Stimulated activated CD4-positive, alpha-beta T cell treated with anti-CD3 and anti-CD28 coated beads, Interleukin-4, amount 100 ng/mL, for 48 hours (primary cell): Measurements from ENCODE around the gene P2RY8.
A peak's percentile ranks its signal among the peaks of the same experiment; 100 is the strongest.
"Not testable (repeated sequence)": the region's sequence is repeated elsewhere in the genome, so short reads cannot be mapped to it uniquely, and the experiment has no call there.

ENCODE experiments used
- DNase-seq, 2 donors: peaks; one replicate each; pipeline ENCODE4 v3.0.0-alpha.2; 2020; ENCODE audit warnings: low read depth in 2 of 2

P2RY8 gene, protein sequence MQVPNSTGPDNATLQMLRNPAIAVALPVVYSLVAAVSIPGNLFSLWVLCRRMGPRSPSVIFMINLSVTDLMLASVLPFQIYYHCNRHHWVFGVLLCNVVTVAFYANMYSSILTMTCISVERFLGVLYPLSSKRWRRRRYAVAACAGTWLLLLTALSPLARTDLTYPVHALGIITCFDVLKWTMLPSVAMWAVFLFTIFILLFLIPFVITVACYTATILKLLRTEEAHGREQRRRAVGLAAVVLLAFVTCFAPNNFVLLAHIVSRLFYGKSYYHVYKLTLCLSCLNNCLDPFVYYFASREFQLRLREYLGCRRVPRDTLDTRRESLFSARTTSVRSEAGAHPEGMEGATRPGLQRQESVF

DNA sequence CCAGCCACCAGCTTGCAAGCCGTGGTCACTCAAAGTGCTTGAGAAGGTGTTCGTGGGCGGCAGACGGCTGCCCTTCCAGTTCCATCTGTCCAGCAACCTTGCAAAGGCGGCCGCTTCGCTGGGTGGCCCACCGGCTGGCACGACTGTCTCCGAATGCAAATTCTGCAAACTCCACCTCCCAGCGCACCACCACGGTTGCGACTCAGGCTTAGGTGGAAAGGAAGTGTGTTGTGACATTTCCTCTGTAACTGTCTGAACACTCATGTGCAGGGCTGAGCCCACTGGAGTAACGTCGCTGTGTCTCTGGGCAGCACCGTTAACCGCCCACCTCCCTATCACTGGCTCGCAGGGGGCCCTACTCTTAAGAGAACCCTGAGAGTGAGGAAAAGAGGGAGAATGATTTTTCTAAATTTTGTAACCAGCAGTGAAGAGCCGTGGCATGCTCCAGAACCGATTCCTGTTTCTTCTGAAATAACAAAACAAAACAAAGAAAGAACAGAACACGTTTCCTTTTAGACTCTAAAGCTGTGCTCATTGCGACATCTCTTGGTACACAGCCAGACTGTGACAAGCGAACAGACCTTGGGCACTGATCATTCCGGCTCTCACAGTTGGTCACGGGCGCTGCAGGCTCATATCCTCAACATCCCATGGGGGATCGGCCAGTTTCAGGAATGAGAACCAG, at the start of gene P2RY8:
Gene P2RY8 (minus strand): TSS at position 155 of the 685 bp plus-strand sequence. CDS start 70,627 bp downstream, outside the sequence.
- peak; percentile 65 to 76 for DNase-seq

DNA sequence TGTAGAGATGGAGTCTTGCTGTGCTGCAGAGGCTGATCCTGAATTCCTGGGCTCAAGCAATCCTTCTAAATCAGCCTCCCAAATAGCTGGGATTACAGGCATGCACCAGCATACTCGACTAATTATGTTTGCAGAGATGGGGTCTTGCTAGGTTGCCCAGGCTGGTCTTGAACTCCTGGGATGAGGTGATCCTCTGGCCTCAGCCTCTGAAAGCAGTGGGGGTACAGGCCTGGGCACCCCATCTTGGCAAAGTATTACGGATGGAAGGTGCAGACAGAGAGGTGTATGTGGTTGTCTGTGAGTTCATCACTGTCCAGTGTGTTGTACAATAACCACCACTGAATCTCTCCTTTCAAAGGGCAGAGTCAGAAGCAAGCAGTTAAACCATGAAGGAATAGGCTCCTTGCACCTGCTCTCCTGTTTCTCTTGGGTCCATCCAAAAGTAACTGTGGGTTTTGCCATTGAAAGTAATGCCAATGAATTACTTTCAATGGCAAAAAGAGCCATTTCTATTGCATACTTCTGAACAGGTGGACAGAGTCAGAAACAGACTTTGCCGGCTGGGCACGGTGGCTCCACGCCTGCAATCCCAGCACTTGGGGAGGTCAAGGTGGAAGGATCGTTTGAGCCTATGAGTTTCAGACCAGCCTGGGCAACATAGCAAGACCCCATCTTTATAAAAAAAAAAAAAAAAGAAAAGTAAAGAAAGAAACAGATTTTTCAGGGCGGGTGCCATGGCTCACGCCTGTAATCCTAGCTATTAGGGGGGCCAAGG, 47.4 kb upstream of the P2RY8 start:
- no peak for DNase-seq

DNA sequence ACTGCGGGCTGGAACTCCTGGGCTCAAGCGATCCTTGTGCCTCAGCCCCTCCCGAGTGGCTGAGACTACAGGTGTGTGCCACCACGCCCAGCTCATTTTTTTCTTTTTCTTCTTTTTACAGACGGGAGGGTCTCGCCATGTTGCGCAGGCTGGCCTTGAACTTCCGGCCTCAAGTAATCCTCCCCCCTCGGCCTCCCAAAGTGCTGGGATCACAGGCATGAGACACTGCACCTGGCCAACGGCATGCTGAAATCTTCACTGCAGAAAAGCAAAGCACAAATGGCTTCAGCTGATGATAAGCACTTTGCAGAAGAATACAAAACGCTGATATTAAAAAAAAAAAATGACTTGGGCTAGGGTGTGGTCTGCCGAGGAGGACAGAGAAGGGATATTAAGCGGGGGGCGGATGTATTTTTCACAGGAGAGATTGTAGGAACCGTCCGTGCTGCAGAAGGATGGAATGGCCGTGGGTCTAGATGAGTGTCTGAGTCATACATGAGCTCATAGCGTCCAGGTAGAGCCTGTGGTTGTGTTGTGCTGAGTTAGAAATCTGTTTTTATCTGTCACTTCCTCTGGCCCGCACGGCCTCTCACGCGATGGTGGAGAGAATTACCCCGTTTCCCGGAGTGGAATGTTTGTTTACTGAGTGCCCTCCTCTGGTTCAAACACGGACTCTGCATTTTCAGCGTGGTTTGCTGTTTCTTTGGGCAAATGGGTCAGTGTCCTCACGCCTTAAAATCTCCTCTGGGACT, 45.9 kb upstream of the P2RY8 start:
- peak; percentile 37 to 56 for DNase-seq

DNA sequence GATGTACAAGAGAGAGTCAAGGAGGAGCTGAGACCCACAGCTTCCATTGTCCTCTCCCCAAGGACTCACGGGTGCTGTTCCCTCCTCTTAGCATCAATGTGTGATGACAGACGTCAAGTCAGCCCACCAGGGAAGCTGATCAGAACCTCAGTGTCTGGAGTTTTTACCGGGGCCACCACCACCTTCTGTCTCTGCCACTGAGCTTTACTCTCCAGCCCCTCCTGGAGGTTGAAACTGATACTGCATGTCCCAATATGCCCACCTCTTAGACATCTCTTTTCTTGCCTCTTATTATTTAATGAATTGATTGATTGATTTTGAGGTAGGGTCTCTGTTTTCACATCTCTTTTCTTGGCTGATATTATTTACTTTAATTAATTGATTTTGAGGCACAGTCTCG, 44.1 kb upstream of the P2RY8 start:
- DNase-seq: peak; percentile 79 to 80

DNA sequence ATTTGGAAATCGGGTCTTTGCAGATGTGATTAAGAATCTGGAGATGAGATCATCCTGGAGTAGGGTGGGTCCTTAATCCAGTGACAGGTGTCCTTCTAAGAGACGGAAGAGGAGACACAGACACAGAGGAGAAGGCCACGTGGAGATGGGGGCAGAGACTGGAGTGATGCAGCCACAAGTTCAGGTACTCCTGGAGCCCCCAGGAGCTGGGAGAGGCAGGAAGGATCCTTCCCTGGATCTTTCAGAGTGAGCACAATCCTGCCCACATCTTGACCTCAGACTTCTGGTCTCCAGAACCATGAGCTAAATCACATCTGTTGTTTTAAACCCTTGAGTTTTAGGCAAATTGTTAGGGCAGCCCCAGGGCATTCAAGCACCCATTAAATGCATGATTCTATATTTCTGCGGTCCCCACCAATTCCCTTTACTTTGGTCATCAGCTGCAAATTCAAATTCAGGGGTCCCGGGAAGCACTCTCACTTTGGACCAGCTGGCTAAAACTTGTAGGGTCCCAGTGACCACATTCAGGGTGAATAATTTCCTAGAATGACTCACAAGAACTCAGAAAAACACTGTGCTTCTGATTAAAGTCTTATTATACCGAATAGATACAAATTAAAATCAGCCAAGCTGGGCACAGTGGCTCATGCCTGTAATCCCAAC, 41.7 kb upstream of the P2RY8 start:
- DNase-seq: no peak

DNA sequence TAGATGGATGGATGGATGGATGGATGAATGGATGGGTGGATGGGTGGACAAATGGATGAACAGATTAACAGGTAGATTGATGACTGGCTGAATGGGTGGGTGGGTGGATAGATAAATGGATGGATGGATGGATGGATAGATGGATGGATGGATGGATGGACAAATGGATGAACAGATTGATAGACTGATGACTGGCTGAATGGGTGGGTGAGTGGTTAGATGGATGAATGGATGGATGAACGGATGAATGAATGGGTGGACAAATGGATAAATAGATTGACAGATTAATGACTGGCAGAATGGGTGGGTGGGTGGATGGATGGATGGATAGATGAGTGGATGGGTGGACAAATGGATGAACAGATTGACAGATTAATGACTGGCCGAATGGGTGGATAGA, 40.9 kb upstream of the P2RY8 start:
- DNase-seq: no peak

DNA sequence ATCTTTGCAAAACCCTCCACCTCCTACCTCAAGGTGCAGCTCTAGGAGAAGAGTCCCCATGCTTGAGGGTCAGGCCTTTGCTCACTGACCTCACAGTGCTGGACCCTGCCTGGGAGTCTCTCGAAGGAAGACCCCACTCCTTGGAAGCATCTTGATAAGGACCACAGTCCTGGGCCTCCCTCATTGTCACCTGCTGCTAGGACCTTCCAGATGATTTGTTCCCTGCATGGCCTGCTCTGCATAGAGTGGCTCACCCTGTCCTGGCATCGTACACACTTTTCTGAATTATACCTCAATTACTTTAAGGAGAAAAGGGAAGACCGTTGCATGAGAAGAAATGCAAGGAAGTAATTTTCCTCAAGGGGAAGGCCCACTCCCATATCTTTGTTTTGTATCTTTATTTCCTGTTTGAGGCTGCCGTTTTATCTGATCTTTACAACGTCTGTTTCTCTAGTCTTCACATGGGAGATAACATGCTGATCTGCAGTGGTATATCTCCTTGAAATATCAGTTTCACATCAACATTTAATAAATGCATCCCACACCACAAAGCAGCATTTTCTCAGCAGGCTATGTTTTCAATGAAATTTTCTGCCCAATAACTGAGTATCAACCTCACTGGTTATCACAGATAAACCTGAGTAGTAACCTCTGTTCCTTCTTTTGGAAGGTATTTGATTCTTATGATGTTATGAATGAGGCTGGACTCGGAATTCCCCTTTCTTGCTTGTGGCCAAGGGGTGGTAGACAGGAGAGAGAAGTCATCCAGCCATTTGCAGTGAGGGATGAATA, 39.4 kb upstream of the P2RY8 start:
- no peak for DNase-seq

DNA sequence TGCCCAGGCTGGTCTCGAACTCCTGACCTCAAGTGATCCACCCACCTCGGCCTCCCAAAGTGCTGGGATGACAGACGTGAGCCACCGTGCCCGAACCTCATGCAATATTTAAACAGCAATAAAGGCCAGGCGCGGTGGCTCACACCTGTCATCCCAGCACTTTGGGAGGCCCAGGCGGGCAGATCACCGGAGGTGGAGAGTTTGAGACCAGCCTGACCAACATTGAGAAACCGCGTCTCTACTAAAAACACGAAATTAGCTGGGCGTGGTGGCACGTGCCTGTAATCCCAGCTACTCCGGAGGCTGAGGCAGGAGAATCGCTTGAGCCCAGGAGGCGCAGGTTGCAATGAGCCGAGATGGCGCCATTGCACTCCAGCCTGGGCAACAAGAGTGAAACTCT, 37.2 kb upstream of the P2RY8 start:
- DNase-seq: not testable (repeated sequence)

DNA sequence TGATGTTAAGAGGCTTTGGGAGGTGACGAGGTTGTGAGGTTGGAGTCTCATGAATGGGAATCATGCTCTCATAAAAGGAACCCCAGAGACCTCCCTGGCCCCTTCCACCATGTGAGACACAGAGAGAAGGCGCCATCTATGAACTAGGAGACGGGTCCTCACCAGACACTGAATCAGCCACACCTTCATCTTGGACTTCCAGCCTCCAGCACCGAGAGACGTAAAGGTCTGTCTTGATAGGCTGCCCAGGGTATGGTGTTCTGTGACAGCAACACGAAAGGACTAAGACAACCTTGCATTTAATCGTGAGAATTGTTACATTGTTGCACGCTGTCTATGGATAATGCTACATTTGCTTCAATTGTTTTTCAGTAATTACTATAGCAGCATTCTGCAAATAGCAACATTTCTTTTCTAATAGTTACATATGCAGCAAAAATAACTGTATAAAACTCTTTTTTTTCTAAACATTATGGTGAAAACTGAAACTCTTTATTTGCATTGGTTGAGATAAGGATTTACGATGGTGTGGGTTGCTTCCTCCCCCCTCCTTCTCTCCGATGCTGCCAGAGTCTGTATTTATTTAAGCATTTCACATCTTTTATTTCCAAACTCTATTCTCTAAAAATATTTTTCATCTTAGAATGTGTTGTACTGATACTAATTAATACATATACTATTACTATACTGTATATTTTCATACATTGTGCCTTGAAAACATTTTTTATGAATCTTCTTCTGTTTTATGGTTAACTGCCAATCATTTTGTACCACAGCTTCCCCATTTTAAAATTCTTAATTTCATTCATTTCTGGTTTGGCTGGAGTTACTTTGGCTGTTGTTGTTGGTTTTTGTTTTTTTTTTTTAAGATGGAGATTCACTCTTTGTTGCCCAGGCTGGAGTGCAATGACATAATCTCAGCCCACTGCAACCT, 28.0 kb upstream of the P2RY8 start:
- DNase-seq: no peak

DNA sequence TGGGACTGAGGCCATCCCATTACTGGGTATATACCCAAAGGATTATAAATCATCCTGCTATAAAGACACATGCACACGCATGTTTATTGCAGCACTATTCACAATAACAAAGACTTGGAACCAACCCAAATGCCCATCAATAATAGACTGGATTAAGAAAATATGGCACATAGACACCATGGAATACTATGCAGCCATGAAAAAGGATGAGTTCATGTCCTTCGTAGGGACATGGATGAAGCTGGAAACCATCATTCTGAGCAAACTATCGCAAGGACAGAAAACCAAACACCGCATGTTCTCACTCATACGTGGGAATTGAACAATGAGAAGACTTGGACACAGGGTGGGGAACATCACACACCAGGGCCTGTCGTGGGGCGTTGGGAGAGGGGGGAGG, 27.1 kb upstream of the P2RY8 start:
- not testable (repeated sequence) for DNase-seq

DNA sequence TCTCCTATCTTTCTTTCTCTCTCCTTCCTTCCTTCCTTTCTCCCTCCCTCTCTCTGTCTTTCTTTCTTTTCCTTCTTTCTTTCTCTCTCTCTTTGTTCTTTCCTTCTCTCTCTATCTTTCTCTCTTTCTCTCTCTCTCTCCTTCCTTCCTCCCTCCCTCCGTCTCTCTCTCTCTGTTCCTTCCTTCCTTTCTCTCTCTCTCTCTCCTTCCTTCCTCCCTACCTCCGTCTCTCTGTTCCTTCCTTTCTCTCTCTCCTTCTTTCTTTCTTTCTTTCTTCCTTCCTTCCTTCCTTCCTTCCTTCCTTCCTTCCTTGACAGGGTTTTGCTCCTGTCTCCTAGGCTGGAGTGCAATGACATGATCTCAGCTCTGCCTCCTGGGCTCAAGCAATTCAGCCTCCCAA, 24.2 kb upstream of the P2RY8 start:
- no peak for DNase-seq

DNA sequence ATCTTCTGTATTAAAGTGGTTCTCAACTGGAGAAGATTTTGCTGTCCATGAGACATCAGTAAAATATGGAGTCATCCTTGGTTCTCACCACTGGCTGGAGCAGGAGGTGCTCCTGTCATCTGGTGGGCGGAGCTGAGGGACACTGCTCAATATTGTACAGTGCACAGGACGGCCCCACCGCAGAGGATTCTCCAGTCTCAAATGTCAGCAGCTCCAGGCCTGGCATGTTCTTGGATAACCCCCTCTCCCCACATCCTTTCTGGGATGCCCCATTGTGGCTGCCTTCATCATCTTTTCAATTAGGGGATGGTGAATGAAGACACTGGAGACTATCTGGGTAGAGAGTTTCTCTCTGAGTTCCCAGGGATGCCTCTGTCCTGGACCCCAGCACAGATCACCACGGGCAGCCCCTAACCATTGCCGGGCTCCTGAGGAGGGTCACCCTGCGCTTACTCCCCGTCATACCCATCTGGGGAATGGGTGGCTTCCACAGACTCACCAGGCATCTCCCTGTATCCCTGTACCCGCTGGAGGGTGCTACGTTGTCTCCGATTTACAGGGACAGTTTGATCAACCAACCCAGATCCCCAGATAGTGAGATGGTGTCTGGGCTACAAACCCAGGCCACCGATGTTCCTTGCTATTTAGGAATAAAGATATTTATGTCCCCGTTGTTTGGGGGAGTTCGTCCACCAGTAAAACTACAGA, 21.9 kb upstream of the P2RY8 start:
- DNase-seq: no peak

DNA sequence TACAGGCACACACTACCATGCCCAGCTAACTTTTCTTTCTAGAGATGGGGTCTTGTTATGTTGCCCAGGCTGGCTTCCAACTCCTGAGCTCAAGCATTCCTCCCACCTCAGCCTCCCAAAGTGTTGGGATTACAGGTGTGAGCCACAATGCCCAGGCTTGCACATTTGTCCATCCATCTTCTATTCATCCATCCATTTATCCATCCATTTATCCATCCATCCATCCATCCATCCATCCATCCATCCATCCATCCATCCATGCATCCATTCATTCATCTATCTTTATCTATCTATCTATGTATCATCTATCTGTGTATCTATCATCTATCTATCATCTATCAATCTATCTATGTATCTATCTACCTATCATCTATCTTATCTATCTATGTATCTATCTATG, 20.5 kb upstream of the P2RY8 start:
- not testable (repeated sequence) for DNase-seq

DNA sequence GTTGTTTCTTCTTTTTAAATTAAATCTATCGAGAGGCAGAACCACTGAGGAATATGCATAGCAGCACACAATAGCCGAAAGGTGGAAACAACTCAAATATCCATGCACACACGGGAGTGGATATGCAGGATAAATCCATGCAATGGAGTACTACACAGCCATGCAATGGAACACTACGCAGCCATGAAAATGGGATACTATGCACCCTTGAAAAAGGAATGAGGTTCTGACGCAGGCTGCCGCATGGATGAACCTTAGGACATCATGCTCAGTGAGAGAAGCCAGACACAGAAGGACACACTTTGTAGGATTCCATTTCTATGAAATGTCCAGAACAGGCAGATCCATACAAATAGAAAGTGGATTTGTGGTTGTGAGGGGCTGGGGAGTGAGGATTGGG, 18.4 kb upstream of the P2RY8 start:
- DNase-seq: no peak

DNA sequence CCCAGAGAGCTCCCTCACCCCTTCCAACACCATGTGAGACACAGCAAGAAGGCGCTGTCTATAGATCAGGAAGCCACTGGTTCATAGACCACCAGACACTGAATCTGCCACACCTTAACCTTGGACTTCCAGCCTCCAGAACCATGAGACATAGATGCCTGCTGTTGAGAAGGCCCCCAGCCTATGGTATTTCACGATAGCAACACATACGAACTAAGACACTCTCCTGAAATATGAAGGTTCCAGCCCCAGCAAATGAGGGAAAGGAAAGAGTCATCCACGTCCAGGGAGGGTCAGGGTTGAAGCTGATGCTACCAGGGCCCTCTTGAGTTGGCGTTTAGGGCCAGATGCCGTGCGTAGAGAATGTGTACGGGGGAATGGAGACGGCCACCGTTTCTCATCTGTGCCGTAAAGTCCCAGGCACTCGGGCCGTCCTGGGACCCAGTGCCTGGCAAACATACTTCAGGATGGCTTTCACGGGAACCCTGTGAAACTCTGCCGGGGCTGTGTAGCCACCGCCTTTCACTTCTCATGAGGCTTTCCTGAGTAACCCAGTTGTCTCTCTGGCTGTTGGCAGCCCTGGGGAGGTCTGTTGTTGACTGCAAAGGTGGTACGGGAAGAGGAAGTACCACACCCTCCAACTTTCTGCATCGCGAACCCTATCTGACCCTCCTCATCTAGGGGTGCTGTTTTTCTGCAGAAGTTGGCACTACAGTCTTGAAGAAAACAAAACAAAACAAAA, 17.7 kb upstream of the P2RY8 start:
- DNase-seq: no peak

DNA sequence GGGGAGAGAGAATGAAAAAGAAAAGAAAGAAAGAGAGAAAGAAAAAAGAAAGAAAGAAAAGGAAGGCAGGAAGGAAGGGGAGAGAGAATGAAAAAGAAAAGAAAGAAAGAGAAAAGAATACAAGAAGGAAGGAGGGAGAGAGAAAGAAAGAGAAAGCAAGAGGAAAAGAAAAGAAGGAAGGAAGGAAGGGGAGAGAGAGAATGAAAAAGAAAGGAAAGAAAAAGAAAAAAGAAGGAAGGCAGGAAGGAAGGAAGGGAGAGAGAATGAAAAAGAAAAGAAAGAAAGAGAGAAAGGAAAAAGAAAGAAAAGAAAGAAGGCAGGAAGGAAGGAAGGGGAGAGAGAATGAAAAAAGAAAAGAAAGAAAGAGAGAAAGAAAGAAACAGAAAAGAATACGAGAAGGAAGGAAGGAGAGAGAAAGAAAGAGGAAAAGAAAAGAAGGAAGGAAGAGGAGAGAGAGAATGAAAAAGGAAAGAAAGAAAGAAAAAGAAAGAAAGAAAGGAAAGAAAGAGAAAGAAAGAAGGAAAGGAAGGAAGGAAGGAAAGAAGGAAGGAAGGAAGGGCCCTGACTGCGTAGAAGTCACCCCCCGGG, 15.1 kb upstream of the P2RY8 start:
- no peak for DNase-seq

DNA sequence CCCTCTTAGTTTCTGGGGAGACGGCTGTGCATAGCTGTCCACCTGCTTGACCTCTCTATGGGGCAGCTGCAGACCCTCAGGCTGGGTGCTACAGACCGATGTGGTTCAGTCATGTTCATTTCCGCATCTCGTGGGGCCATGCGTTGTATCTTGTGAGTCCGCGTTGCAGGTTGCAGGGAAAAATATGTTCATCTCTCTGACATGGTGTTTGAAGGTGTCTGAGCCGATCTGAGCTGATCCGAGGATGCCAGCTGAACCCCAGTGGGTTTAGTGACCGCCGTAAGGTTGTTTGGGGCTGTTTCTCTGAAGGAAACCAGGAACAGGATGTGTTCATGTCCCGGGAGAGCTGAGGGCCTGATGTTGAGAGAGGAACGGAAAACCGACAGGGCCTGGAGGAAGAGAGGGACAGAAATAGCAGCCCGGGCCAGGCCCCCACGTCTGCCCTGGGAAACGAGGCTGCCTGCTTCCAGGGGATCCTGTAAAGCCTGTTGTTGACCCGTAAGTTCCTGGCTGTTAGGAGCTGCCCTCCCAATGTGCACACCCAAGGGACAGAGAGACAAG, 9.8 kb upstream of the P2RY8 start:
- no peak for DNase-seq
